A549 (cell line): Measurements from ENCODE around the gene VAMP3. TPM values are rescaled to one million over a fixed set of nuclear protein-coding genes. Genes with fewer than 3 reads are reported as not detected.

ENCODE experiments used
- ATAC-seq, 2 experiments: fragments of 200-7000 bp in 1 of 2; fragments of >200 bp in 1 of 2; cut with Nextera tagmentation in 1 of 2; cut with Tn5 transposase in 1 of 2; 3 replicates each; pipeline versions ENCODE4 v1.8.0 to v1.9.1; 2018 to 2020; ENCODE audit warnings: mild to moderate bottlenecking in 1 of 2, moderate library complexity in 1 of 2
- CTCF ChIA-PET: fragments of 300-600 bp; sonication (Branson Sonifier 250); formaldehyde crosslinking; extraction: SDS; loops from one replicate; lab custom pipeline; 2021; ENCODE audit warnings: antibody characterized with exemption, inconsistent platforms; lab: Yijun Ruan, JAX
- POLR2A ChIA-PET: fragments of 350-600 bp; formaldehyde crosslinking; extraction: SDS; loops from one replicate; lab custom pipeline; 2021; ENCODE audit warnings: antibody characterized with exemption, inconsistent platforms; lab: Yijun Ruan, JAX
- DNase-seq, 2 experiments: peaks; one replicate each; pipeline versions ENCODE4 v3.0.0 to v3.0.0-alpha.2; 2011 to 2016; ENCODE audit warnings: low read depth in 1 of 2, low spot score in 1 of 2
- FAIRE-seq: peaks from 2 replicates; lab custom pipeline; 2011; peaks lifted over from hg19 to GRCh38; lab: Jason Lieb, UNC
- H3K27ac ChIP-seq, 2 experiments: fragments of >200 bp; sonication (Bioruptor Twin); formaldehyde crosslinking; 3 replicates each; pipeline ENCODE4 v1.5.1; 2016 to 2017
- H3K4me1 ChIP-seq: fragments of >200 bp; sonication (Bioruptor Twin); formaldehyde crosslinking; 3 replicates; pipeline ENCODE4 v1.6.1; 2016
- H3K4me2 ChIP-seq: fragments of >200 bp; sonication (Bioruptor Twin); formaldehyde crosslinking; 3 replicates; pipeline ENCODE4 v1.6.1; 2016
- H3K4me3 ChIP-seq: fragments of >200 bp; sonication (Bioruptor Twin); formaldehyde crosslinking; 3 replicates; pipeline ENCODE4 v1.5.1; 2016
- H3K9me3 ChIP-seq: fragments of >200 bp; sonication (Bioruptor Twin); formaldehyde crosslinking; 3 replicates; pipeline ENCODE4 v1.6.1; 2016
- CBX8 ChIP-seq: fragments of 200-600 bp; sonication (generic); IDR thresholded peaks from 2 replicates; pipeline ENCODE4 v1.6.1; 2016
- CEBPB ChIP-seq, 2 experiments: fragments of >200 bp in 1 of 2; sonication (Bioruptor Twin) in 1 of 2; formaldehyde crosslinking in 1 of 2; IDR thresholded peaks; 2 replicates each; pipeline ENCODE4 v1.6.1; 2012 to 2016
- CHD4 ChIP-seq: fragments of 200-600 bp; sonication (generic); IDR thresholded peaks from 2 replicates; pipeline ENCODE4 v1.6.1; 2016; ENCODE audit warnings: antibody characterized with exemption, mild to moderate bottlenecking, borderline replicate concordance
- EHF ChIP-seq: fragments of 250-450 bp; sonication (Bioruptor Pico); IDR thresholded peaks from 2 replicates; pipeline ENCODE4 v1.5.0; 2020; ENCODE audit warnings: mild to moderate bottlenecking
- EHMT2 ChIP-seq: fragments of 200-600 bp; sonication (generic); IDR thresholded peaks from 2 replicates; pipeline ENCODE4 v1.6.1; 2016; ENCODE audit warnings: antibody characterized with exemption, low read depth, mild to moderate bottlenecking, moderate library complexity
- FOSL2 ChIP-seq, 2 experiments: fragments of 450-650 bp in 1 of 2; fragments of >200 bp in 1 of 2; sonication (Bioruptor Twin) in 1 of 2; formaldehyde crosslinking; IDR thresholded peaks; 2 replicates each; pipeline versions ENCODE4 v1.5.0 to v1.6.1; 2016 to 2020; ENCODE audit warnings: mild to moderate bottlenecking in 1 of 2, moderate library complexity in 1 of 2
- HDAC2 ChIP-seq: fragments of 200-600 bp; sonication (generic); IDR thresholded peaks from 2 replicates; pipeline ENCODE4 v1.6.1; 2016
- HOXB13 ChIP-seq: fragments of 250-450 bp; sonication (Bioruptor Pico); IDR thresholded peaks from 2 replicates; pipeline ENCODE4 v1.5.0; 2020; ENCODE audit warnings: low read depth, mild to moderate bottlenecking, moderate library complexity
- NFE2L2 ChIP-seq: fragments of 150-350 bp; conservative IDR thresholded peaks from 2 replicates; pipeline ENCODE4 v1.6.1; 2014; ENCODE audit warnings: low read length
- NR3C1 ChIP-seq: fragments of >200 bp; sonication (Bioruptor Twin); formaldehyde crosslinking; IDR thresholded peaks from 3 replicates; pipeline ENCODE4 v1.6.1; 2017
- POLR2AphosphoS2 ChIP-seq: conservative IDR thresholded peaks from 2 replicates; pipeline ENCODE4 v1.6.1; 2012; ENCODE audit warnings: low read length, improper control_type of control experiment, inconsistent platforms
- RAD21 ChIP-seq, 2 experiments: fragments of >200 bp in 1 of 2; sonication (Bioruptor Twin) in 1 of 2; formaldehyde crosslinking in 1 of 2; IDR thresholded peaks in 1 of 2; conservative IDR thresholded peaks in 1 of 2; 2 replicates in 1 of 2; 3 replicates in 1 of 2; pipeline ENCODE4 v1.6.1; 2012 to 2018; ENCODE audit warnings: inconsistent platforms in 1 of 2
- RARB ChIP-seq: fragments of 250-450 bp; sonication (Bioruptor Pico); IDR thresholded peaks from 2 replicates; pipeline ENCODE4 v1.8.0; 2021; ENCODE audit warnings: mild to moderate bottlenecking, moderate library complexity
- RFX5 ChIP-seq: fragments of 450-650 bp; IDR thresholded peaks from 2 replicates; pipeline ENCODE4 v1.7.1; 2014; ENCODE audit warnings: antibody characterized with exemption, mild to moderate bottlenecking, moderate library complexity
- RNF2 ChIP-seq: fragments of 200-600 bp; sonication (generic); IDR thresholded peaks from 2 replicates; pipeline ENCODE4 v1.6.1; 2016; ENCODE audit warnings: low read depth, mild to moderate bottlenecking, antibody characterized with exemption, moderate library complexity, borderline replicate concordance
- TFCP2L1 ChIP-seq: fragments of 250-450 bp; sonication (Bioruptor Pico); IDR thresholded peaks from 2 replicates; pipeline ENCODE4 v1.5.0; 2021; ENCODE audit warnings: mild to moderate bottlenecking
- ZC3H11A ChIP-seq: fragments of 450-650 bp; IDR thresholded peaks from 2 replicates; pipeline ENCODE4 v1.6.1; 2014; ENCODE audit warnings: antibody characterized with exemption, mild to moderate bottlenecking
- ZFP36 ChIP-seq: fragments of 450-650 bp; IDR thresholded peaks from 2 replicates; pipeline ENCODE4 v1.6.1; 2014; ENCODE audit warnings: borderline replicate concordance; ENCODE audit not compliant: partially characterized antibody
- WGBS: methylation state at CpG from one replicate; pipeline ENCODE4 v1.1.6; 2017; ENCODE audit errors: missing lambda C conversion rate; 5-methylcytosine and 5-hydroxymethylcytosine counted together
- polyA plus RNA-seq, 4 experiments: library from polyadenylated mRNA; depleted of rRNA in 3 of 4; stranded (reverse); fragments of >200 nt; fragmentation: RNase III in 1 of 4; extraction: RNeasy Plus Mini Kit Qiagen cat#74134 plus additional on column Dnase treatment in 1 of 4; gene quantifications; 2 replicates in 3 of 4; 3 replicates in 1 of 4; pipeline ENCODE4 v1.2.3, GENCODE V29; 2011 to 2017
- TF ChIP-seq, protein P1 (sequence below): IDR thresholded peaks from 2 replicates; pipeline ENCODE4 v1.6.1; 2012
- TF ChIP-seq, protein P2 (sequence below): IDR thresholded peaks from 2 replicates; pipeline ENCODE4 v1.6.1; 2012
- TF ChIP-seq, protein P3 (sequence below): fragments of 150-350 bp; IDR thresholded peaks from 2 replicates; pipeline ENCODE4 v1.6.1; 2014; ENCODE audit warnings: low read depth, mild to moderate bottlenecking, low read length
- TF ChIP-seq, protein P4 (sequence below): fragments of >200 bp; sonication (Bioruptor Twin); formaldehyde crosslinking; IDR thresholded peaks from 3 replicates; pipeline ENCODE4 v1.6.1; 2016
- TF ChIP-seq, protein P5 (sequence below): fragments of 200-600 bp; sonication (generic); IDR thresholded peaks from 2 replicates; pipeline ENCODE4 v1.6.1; 2016; ENCODE audit warnings: antibody characterized with exemption, mild to moderate bottlenecking, moderate library complexity
- TF ChIP-seq, protein P6 (sequence below): fragments of >200 bp; sonication (Bioruptor Twin); formaldehyde crosslinking; IDR thresholded peaks from 2 replicates; pipeline ENCODE4 v1.6.1; 2016

VAMP3 gene
- polyA plus RNA-seq, 2 of the 4 experiments (the other 2 are of a cell fraction) = 65.1 to 79.3 TPM

DNA sequence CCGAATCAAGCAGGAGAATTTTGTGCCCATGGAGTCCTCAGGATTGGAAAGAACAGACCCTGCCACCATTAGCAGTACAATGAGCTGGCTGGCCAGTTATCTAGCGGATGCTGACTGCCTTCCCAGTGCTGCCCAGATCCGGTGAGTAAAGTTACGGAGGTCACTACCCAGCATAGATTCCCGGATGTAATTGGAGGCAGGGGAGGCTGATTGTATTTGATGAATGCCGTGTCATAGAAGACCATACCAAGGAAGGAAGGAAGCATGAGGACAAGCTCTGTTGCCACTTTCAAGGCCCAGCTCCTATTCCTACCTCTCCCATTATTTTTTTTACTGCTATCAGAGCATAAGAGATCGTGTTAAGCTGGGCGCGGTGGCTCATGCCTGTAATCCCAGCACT, 26.2 kb upstream of the VAMP3 start:
- no peak for TF ChIP-seq NFE2L2
- TF ChIP-seq RAD21 (conservative IDR thresholded peaks at IDR 0.05 in 1 of 2, IDR thresholded peaks at IDR 0.05 in 1 of 2) = no peak
- no peak for TF ChIP-seq RARB (CRISPR knock-in tag)
- TF ChIP-seq RNF2 = no peak
- no peak for TF ChIP-seq HOXB13 (CRISPR knock-in tag)
- Histone ChIP-seq H3K27ac (no peak overlapping the region), H3K4me2 (no peak overlapping the region), H3K4me1 (no peaks in the 10 kb centered on the region), H3K4me3 (no peak overlapping the region), H3K9me3 (no peaks in the 10 kb centered on the region)
- CTCF ChIA-PET = interaction anchor here (0.7 to 11.5 kb wide), 2 partner anchors 10 to 78 kb away, joined by 3 to 410 read pairs; no protein-coding TSS in a partner anchor
- POLR2A ChIA-PET = no interaction called here
- no peak for ATAC-seq
- FAIRE-seq = no peak
- DNase-seq = no peak
- WGBS = 82% methylated on average over 9 of the region's 9 CpGs

DNA sequence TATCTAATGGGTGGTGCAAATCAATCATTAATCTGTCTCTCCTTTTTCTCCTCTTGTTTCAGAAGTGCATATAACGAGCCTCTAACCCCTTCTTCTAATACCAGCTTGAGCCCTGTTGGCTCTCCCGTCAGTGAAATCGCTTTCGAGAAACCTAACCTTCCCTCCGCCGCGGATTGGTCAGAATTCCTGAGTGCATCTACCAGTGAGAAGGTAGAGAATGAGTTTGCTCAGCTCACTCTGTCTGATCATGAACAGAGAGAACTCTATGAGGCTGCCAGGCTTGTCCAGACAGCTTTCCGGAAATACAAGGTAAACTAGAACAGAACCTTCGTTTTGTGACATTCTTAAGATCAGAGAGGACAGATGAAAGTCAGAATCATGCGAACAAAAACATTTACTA, 25.3 kb upstream of the VAMP3 start:
- 83% methylated on average over 10 of the region's 10 CpGs for WGBS
- ChIA-PET CTCF (interaction anchor here (11.5 kb wide), 1 partner anchor 79 kb away, joined by 410 read pairs; no protein-coding TSS in a partner anchor), POLR2A (no interaction called here)
- TF ChIP-seq, protein P1, sequence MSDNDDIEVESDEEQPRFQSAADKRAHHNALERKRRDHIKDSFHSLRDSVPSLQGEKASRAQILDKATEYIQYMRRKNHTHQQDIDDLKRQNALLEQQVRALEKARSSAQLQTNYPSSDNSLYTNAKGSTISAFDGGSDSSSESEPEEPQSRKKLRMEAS = no peak
- TF ChIP-seq POLR2AphosphoS2 (no peak), EHMT2 (no peak), CHD4 (no peak)
- Histone ChIP-seq H3K4me3 (no peak overlapping the region), H3K4me2 (no peak overlapping the region), H3K9me3 (no peaks in the 10 kb centered on the region), H3K27ac (no peak overlapping the region), H3K4me1 (no peaks in the 10 kb centered on the region)
- DNase-seq (no peak), ATAC-seq (no peak), FAIRE-seq (no peak)

DNA sequence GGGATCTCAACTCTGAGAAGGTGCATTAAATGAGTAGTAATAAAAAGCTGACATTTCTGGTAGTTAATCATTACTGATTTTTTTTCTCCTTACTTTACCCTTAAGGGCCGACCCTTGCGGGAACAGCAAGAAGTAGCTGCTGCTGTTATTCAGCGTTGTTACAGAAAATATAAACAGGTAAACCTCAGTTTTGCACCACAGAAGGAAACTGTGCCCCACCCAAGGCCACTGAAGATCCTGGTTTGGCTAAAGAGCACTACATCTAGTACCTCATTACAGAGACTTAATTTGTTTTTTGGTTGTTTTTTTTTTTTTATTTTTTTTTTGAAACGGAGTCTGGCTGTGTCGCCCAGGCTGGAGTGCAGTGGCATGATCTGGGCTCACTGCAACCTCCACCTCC, 23.5 kb upstream of the VAMP3 start:
- Histone ChIP-seq H3K4me1 (no peaks in the 10 kb centered on the region), H3K27ac (no peak overlapping the region), H3K9me3 (no peaks in the 10 kb centered on the region), H3K4me3 (no peak overlapping the region), H3K4me2 (no peak overlapping the region)
- ATAC-seq (no peak), DNase-seq (no peak), FAIRE-seq (no peak)
- TF ChIP-seq, protein P2, sequence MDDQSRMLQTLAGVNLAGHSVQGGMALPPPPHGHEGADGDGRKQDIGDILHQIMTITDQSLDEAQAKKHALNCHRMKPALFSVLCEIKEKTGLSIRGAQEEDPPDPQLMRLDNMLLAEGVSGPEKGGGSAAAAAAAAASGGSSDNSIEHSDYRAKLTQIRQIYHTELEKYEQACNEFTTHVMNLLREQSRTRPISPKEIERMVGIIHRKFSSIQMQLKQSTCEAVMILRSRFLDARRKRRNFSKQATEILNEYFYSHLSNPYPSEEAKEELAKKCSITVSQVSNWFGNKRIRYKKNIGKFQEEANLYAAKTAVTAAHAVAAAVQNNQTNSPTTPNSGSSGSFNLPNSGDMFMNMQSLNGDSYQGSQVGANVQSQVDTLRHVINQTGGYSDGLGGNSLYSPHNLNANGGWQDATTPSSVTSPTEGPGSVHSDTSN = no peak
- TF ChIP-seq ZC3H11A (no peak), EHMT2 (no peak), CBX8 (no peak)
- TF ChIP-seq, protein P3, sequence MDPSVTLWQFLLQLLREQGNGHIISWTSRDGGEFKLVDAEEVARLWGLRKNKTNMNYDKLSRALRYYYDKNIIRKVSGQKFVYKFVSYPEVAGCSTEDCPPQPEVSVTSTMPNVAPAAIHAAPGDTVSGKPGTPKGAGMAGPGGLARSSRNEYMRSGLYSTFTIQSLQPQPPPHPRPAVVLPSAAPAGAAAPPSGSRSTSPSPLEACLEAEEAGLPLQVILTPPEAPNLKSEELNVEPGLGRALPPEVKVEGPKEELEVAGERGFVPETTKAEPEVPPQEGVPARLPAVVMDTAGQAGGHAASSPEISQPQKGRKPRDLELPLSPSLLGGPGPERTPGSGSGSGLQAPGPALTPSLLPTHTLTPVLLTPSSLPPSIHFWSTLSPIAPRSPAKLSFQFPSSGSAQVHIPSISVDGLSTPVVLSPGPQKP = no peak
- ChIA-PET CTCF (interaction anchor here (11.5 kb wide), 1 partner anchor 81 kb away, joined by 410 read pairs; no protein-coding TSS in a partner anchor), POLR2A (no interaction called here)
- WGBS = 78% methylated on average over 5 of the region's 5 CpGs

DNA sequence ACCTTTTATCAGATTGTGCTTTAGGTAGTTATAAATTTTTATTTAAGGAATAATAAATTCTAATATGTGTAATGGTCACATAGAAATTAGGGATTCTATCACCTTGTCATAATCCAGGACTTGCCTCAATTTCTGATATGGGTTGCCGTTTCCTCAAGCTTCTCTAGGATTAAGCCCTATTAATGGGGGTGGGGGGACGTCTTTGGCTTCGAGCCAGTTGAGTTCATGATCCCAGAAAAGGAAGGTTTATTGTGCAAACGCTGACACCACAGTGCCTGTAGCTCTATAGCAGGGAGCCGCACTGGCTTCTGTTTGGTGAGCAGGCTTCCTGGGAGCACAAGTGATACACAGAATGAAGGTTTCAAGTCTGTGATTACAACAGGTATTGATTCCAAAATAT, 22.0 kb upstream of the VAMP3 start:
- ChIA-PET POLR2A (no interaction called here), CTCF (interaction anchor here (0.6 to 11.5 kb wide), 2 partner anchors 82 to 1503 kb away, joined by 3 to 410 read pairs; no protein-coding TSS in a partner anchor)
- Histone ChIP-seq H3K4me2 (no peak overlapping the region), H3K9me3 (no peaks in the 10 kb centered on the region), H3K27ac (no peak overlapping the region), H3K4me3 (no peak overlapping the region), H3K4me1 (no peaks in the 10 kb centered on the region)
- no peak for FAIRE-seq
- WGBS = 49% methylated on average over 5 of the region's 5 CpGs
- DNase-seq = no peak
- ATAC-seq = no peak
- TF ChIP-seq HDAC2 (no peak), CEBPB (IDR thresholded peaks at IDR 0.05) (no peak), NR3C1 (no peak), HOXB13 (CRISPR knock-in tag) (no peak), RFX5 (no peak), EHF (CRISPR knock-in tag) (no peak), FOSL2 (IDR thresholded peaks at IDR 0.05) (no peak), FOSL2 (CRISPR knock-in tag; IDR thresholded peaks at IDR 0.05) (no peak), TFCP2L1 (no peak), ZFP36 (no peak)
- TF ChIP-seq, protein P4, sequence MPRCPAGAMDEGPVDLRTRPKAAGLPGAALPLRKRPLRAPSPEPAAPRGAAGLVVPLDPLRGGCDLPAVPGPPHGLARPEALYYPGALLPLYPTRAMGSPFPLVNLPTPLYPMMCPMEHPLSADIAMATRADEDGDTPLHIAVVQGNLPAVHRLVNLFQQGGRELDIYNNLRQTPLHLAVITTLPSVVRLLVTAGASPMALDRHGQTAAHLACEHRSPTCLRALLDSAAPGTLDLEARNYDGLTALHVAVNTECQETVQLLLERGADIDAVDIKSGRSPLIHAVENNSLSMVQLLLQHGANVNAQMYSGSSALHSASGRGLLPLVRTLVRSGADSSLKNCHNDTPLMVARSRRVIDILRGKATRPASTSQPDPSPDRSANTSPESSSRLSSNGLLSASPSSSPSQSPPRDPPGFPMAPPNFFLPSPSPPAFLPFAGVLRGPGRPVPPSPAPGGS = no peak
- TF ChIP-seq, protein P5, sequence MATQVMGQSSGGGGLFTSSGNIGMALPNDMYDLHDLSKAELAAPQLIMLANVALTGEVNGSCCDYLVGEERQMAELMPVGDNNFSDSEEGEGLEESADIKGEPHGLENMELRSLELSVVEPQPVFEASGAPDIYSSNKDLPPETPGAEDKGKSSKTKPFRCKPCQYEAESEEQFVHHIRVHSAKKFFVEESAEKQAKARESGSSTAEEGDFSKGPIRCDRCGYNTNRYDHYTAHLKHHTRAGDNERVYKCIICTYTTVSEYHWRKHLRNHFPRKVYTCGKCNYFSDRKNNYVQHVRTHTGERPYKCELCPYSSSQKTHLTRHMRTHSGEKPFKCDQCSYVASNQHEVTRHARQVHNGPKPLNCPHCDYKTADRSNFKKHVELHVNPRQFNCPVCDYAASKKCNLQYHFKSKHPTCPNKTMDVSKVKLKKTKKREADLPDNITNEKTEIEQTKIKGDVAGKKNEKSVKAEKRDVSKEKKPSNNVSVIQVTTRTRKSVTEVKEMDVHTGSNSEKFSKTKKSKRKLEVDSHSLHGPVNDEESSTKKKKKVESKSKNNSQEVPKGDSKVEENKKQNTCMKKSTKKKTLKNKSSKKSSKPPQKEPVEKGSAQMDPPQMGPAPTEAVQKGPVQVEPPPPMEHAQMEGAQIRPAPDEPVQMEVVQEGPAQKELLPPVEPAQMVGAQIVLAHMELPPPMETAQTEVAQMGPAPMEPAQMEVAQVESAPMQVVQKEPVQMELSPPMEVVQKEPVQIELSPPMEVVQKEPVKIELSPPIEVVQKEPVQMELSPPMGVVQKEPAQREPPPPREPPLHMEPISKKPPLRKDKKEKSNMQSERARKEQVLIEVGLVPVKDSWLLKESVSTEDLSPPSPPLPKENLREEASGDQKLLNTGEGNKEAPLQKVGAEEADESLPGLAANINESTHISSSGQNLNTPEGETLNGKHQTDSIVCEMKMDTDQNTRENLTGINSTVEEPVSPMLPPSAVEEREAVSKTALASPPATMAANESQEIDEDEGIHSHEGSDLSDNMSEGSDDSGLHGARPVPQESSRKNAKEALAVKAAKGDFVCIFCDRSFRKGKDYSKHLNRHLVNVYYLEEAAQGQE = no peak
- TF ChIP-seq, protein P6, sequence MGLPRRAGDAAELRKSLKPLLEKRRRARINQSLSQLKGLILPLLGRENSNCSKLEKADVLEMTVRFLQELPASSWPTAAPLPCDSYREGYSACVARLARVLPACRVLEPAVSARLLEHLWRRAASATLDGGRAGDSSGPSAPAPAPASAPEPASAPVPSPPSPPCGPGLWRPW = no peak
